HUES6 (cell line): ENCODE results near the gene ABHD3.
"Not testable (repeated sequence)": the region's sequence is repeated elsewhere in the genome, so short reads cannot be mapped to it uniquely, and the experiment has no call there.

Experiments used
- H3K27ac ChIP-seq: 2 replicates; pipeline ENCODE4 v1.7.0; 2013; ENCODE audit warnings: low read depth, mild to moderate bottlenecking, low read length, inconsistent platforms
- H3K27me3 ChIP-seq: 2 replicates; pipeline ENCODE4 v1.6.1; 2013; ENCODE audit warnings: low read length; ENCODE audit not compliant: control insufficient read depth, insufficient read depth
- H3K36me3 ChIP-seq: 2 replicates; pipeline ENCODE4 v1.6.1; 2013; ENCODE audit warnings: low read length; ENCODE audit not compliant: control insufficient read depth, insufficient read depth
- H3K4me1 ChIP-seq: 2 replicates; pipeline ENCODE4 v1.6.1; 2013; ENCODE audit warnings: low read length; ENCODE audit not compliant: control insufficient read depth, insufficient read depth
- H3K4me3 ChIP-seq: 2 replicates; pipeline ENCODE4 v1.5.1; 2013; ENCODE audit warnings: low read depth, low read length
- H3K9ac ChIP-seq: one replicate; pipeline ENCODE4 v1.6.1; 2013; ENCODE audit warnings: mild to moderate bottlenecking, low read length
- H3K9me3 ChIP-seq: 2 replicates; pipeline ENCODE4 v1.6.1; 2013; ENCODE audit warnings: low read depth, low read length; ENCODE audit not compliant: control insufficient read depth, insufficient read depth

The ABHD3 gene

GRCh38 chr18:21650311-21650710 is 54.3 kb downstream of the ABHD3 start:
- Histone ChIP-seq H3K4me3 (no peak overlapping the region), H3K27me3 (no peaks in the 10 kb centered on the region), H3K9ac (no peak overlapping the region), H3K9me3 (no peaks in the 10 kb centered on the region), H3K36me3 (no peaks in the 10 kb centered on the region), H3K4me1 (no peaks in the 10 kb centered on the region), H3K27ac (no peak overlapping the region)

DNA sequence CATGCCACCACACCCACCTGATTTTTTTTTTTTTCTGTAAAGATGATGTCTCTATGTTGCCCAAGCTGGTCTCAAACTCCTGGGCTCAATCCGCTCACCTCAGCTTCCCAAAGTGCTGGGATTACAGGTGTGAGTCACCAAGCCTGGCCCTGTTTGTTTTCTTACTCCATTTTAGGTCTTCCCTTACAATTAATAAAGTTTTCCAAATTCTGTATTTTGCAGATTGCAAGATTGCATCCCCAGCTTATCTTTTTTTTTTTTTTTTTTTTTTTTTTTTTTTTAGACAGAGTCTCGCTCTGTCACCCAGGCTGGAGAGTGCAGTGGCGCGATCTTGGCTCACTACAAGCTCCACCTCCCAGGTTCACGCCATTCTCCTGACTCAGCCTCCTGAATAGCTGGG is 64.2 kb downstream of the ABHD3 start:
- not testable (repeated sequence) for H3K27me3 ChIP-seq, H3K9me3 ChIP-seq, H3K27ac ChIP-seq, H3K4me3 ChIP-seq, H3K4me1 ChIP-seq, H3K36me3 ChIP-seq, H3K9ac ChIP-seq

DNA sequence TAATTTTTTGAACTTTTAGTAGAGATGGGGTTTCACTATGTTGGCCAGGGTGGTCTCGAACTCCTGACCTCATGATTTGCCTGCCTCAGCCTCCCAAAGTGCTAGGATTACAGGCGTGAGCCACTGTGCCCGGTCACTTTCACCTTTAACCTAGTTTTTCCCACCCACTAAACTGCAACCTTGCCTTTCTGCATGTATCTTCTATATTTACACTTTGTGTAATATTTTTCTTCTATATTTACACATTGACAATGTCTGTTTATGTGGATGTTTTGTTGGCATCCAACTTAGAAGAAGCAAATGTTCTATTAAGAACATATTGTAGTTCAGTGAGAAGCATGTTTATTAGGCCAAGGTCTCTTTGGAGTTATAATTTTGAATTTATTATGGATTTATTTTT is 65.8 kb downstream of the ABHD3 start:
- Histone ChIP-seq H3K27me3 (no peaks in the 10 kb centered on the region), H3K9me3 (no peaks in the 10 kb centered on the region), H3K4me1 (no peaks in the 10 kb centered on the region), H3K4me3 (no peak overlapping the region), H3K9ac (no peak overlapping the region), H3K36me3 (peaks cover 11% of the 10 kb centered on the region), H3K27ac (no peak overlapping the region)

DNA sequence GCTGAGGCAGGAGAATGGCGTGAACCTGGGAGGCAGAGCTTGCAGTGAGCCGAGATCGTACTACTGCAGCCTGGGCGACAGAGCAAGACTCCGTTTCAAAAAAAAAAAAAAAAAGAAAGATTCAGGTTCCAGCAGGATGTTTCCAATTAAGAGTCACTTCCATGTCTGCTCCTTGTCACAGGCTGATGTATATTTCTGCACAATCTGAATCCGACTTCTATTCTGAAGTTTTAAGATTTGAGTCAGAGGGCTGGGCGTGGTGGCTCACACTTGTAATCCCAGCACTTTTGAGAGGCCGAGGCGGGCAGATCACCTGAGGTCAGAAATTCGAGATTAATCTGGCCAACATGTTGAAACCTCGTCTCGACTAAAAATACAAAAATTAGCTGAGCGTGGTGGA is 67.8 kb downstream of the ABHD3 start:
- no peaks in the 10 kb centered on the region for H3K4me1 ChIP-seq
- no peaks in the 10 kb centered on the region for H3K27me3 ChIP-seq
- H3K36me3 ChIP-seq: peaks cover 25% of the 10 kb centered on the region
- H3K9me3 ChIP-seq: no peaks in the 10 kb centered on the region
- no peak overlapping the region for H3K4me3 ChIP-seq
- H3K27ac ChIP-seq: no peak overlapping the region
- no peak overlapping the region for H3K9ac ChIP-seq

GRCh38 chr18:21634588-21635199 is 69.9 kb downstream of the ABHD3 start:
- Histone ChIP-seq H3K4me3 (no peak overlapping the region), H3K9ac (no peak overlapping the region), H3K4me1 (no peaks in the 10 kb centered on the region), H3K27me3 (no peaks in the 10 kb centered on the region), H3K9me3 (no peaks in the 10 kb centered on the region), H3K36me3 (peaks cover 40% of the 10 kb centered on the region), H3K27ac (no peak overlapping the region)

- peaks cover 63% of the 10 kb centered on the region for H3K36me3 ChIP-seq
- no peak overlapping the region for H3K4me3 ChIP-seq
- H3K4me1 ChIP-seq: no peaks in the 10 kb centered on the region
- no peaks in the 10 kb centered on the region for H3K27me3 ChIP-seq
- no peaks in the 10 kb centered on the region for H3K9me3 ChIP-seq
- H3K27ac ChIP-seq: no peak overlapping the region
- H3K9ac ChIP-seq: no peak overlapping the region
Measured at GRCh38 chr18:21632393-21632792, 72.2 kb downstream of the ABHD3 start.

- no peak overlapping the region for H3K9ac ChIP-seq
- H3K36me3 ChIP-seq: peaks cover 81% of the 10 kb centered on the region
- H3K4me3 ChIP-seq: no peak overlapping the region
- no peaks in the 10 kb centered on the region for H3K27me3 ChIP-seq
- H3K27ac ChIP-seq: no peak overlapping the region
- no peaks in the 10 kb centered on the region for H3K4me1 ChIP-seq
- H3K9me3 ChIP-seq: no peaks in the 10 kb centered on the region
Measured at GRCh38 chr18:21629089-21629832, 75.3 kb downstream of the ABHD3 start.

DNA sequence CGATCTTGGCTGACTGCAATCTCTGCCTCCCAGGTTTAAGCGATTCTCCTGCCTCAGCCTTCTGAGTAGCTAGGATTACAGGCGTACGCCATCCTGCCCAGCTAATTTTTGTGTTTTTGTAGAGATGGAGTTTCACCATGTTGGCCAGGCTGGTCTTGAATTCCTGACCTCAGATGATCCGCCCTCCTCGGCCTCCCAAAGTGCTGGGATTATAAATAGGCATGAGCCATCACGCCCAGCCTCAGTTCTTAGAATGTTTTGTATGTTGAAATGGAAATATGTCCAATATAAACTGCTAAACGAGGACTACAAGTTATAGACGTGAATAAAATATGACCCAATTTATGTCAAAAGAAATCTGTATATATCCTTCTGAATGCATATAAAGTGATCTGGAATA is 82.9 kb downstream of the ABHD3 start:
- H3K4me1 ChIP-seq, H3K9ac ChIP-seq, H3K27ac ChIP-seq, H3K27me3 ChIP-seq, H3K9me3 ChIP-seq, H3K4me3 ChIP-seq: not testable (repeated sequence)
- H3K36me3 ChIP-seq: peaks cover 68% of the 10 kb centered on the region

DNA sequence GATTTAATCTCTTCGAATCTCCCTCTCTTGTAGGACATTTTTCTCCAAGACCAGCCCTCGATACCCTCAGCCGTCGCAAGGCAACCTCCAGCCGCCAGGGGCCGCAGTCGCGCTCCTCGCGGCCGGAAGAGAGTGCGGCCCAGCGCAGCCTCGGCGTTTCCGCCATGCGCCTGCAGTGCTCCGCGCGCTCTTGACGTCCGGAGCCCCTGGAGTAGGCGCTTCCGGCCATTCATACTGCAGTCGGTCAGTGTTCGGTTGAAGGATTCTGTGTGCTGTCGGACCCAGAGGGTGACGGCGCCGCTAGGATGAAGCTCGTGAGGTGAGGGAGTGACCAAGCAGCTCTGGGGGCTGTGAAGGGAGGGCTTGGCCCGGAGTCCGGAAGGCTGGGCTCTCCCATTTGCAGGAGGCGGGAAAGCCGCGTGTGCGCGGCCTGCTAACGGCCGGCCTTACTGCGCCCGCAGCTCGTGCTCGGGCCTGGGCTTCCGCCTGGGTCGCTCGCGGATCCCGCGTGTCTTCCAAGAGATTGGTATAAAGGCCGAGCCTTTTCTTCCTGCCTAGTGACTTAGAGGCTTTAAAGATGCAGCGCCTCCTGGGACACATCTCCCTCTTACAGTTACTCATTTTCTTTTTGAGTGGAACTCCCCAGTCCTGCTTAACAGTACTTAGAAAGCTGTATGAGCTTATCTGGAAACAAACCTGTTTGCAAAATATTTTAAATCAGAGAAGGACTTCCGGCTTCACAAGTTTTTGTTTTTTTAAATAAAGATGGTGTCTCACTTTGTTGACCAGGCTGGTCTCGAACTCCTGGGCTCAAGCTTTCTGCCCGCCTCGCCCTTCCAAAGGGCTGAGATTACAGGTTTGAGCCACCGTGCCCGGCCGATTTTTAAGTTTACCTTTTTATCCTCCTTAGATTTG is 92.2 kb downstream of the ABHD3 start, which contains the start of gene SNRPD1:
SNRPD1 (plus strand) TSS at position 190 of the 915 bp plus-strand sequence; CDS start at position 306, 116 bp downstream.
- H3K27me3 ChIP-seq: no peaks in the 10 kb centered on the region
- 0 out of 2 replicates have a peak, but pooled peaks cover 3% of the 10 kb centered on the region for H3K4me1 ChIP-seq
- H3K9me3 ChIP-seq: peaks cover 3% of the 10 kb centered on the region; the same call in 1 of the 2 replicates
- peak within 1 kb of the TSS; percentile 99 for H3K9ac ChIP-seq
- H3K4me3 ChIP-seq: peak within 1 kb of the TSS; percentile 85
- H3K36me3 ChIP-seq: peaks cover 34% of the 10 kb centered on the region
- H3K27ac ChIP-seq: peak within 1 kb of the TSS; percentile 97

- Histone ChIP-seq H3K4me3 (peak overlapping the region; percentile 85), H3K9ac (peak overlapping the region; percentile 99), H3K36me3 (peaks cover 26% of the 10 kb centered on the region), H3K27ac (peak overlapping the region; percentile 97; the same call in 1 of the 2 replicates)
- H3K9me3 ChIP-seq, H3K4me1 ChIP-seq, H3K27me3 ChIP-seq: not testable (repeated sequence)
Measured at GRCh38 chr18:21611401-21612124, 93.0 kb downstream of the ABHD3 start.
